Type B pancreatic cell (in vitro differentiated cells): Measurements from ENCODE around the gene KCNN3. TPM values are rescaled to one million over a fixed set of nuclear protein-coding genes. Genes with fewer than 3 reads are reported as not detected.

Experiments used
- DNase-seq: peaks from one replicate; pipeline ENCODE4 v3.0.0; 2021; ENCODE audit warnings: mixed read lengths; ENCODE audit not compliant: unreplicated experiment; ENCODE audit errors: extremely low spot score
- H3K27ac Mint-ChIP-seq: 2 replicates; pipeline ENCODE4 v1.8.0; 2021; ENCODE audit warnings: mild to moderate bottlenecking, mixed read lengths
- H3K27me3 Mint-ChIP-seq: 2 replicates; pipeline ENCODE4 v1.8.0; 2021; ENCODE audit warnings: mixed read lengths
- H3K36me3 Mint-ChIP-seq: 2 replicates; pipeline ENCODE4 v1.8.0; 2021; ENCODE audit warnings: mixed read lengths
- H3K4me1 Mint-ChIP-seq: one replicate; pipeline ENCODE4 v1.8.0; 2021; ENCODE audit warnings: mixed read lengths; ENCODE audit not compliant: unreplicated experiment
- H3K4me3 Mint-ChIP-seq: 2 replicates; pipeline ENCODE4 v1.8.0; 2021; ENCODE audit warnings: mild to moderate bottlenecking, mixed read lengths
- H3K9me3 Mint-ChIP-seq: 2 replicates; pipeline ENCODE4 v1.8.0; 2021; ENCODE audit warnings: mixed read lengths
- total RNA-seq: library from RNA; stranded (reverse); gene quantifications from 2 replicates; pipeline ENCODE4 v1.2.1, GENCODE V29; 2021; ENCODE audit warnings: low replicate concordance
- TF ChIP-seq, protein P1 (sequence below): fragments of 200-600 bp; sonication (generic); conservative IDR thresholded peaks from 2 replicates; pipeline ENCODE4 v1.5.0; 2021; ENCODE audit warnings: antibody characterized with exemption, mild to moderate bottlenecking

KCNN3 gene
- total RNA-seq, 1 donor from 2014 or later: 3.8 TPM

DNA sequence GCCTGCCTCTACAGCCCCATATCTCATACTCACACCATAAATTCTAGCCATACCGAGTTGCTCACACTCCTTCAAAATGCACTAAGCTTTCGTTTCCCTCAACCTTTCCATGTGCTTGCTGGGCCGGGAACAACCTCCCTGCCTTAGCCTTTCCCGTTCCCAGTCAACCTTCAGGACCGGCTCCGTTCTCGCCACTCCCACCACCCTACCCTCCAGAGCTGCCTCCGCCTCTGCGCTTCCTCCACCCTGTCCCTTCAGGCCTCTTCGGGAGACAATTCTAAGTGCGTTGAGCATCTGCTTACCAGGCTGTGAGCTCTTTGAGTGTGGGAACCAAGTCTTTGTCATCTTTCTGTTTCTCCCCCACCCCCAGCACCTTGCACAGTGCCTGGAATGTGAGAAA, 31.6 kb downstream of the KCNN3 start:
- peaks cover 30% of the 10 kb centered on the region for H3K4me1 Mint-ChIP-seq
- H3K9me3 Mint-ChIP-seq: no peaks in the 10 kb centered on the region
- H3K27ac Mint-ChIP-seq: no peak overlapping the region
- no peak for DNase-seq
- H3K36me3 Mint-ChIP-seq: no peaks in the 10 kb centered on the region
- H3K27me3 Mint-ChIP-seq: peaks cover 6% of the 10 kb centered on the region
- TF ChIP-seq, protein P1, sequence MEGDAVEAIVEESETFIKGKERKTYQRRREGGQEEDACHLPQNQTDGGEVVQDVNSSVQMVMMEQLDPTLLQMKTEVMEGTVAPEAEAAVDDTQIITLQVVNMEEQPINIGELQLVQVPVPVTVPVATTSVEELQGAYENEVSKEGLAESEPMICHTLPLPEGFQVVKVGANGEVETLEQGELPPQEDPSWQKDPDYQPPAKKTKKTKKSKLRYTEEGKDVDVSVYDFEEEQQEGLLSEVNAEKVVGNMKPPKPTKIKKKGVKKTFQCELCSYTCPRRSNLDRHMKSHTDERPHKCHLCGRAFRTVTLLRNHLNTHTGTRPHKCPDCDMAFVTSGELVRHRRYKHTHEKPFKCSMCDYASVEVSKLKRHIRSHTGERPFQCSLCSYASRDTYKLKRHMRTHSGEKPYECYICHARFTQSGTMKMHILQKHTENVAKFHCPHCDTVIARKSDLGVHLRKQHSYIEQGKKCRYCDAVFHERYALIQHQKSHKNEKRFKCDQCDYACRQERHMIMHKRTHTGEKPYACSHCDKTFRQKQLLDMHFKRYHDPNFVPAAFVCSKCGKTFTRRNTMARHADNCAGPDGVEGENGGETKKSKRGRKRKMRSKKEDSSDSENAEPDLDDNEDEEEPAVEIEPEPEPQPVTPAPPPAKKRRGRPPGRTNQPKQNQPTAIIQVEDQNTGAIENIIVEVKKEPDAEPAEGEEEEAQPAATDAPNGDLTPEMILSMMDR: no peak
- H3K4me3 Mint-ChIP-seq: no peak overlapping the region

DNA sequence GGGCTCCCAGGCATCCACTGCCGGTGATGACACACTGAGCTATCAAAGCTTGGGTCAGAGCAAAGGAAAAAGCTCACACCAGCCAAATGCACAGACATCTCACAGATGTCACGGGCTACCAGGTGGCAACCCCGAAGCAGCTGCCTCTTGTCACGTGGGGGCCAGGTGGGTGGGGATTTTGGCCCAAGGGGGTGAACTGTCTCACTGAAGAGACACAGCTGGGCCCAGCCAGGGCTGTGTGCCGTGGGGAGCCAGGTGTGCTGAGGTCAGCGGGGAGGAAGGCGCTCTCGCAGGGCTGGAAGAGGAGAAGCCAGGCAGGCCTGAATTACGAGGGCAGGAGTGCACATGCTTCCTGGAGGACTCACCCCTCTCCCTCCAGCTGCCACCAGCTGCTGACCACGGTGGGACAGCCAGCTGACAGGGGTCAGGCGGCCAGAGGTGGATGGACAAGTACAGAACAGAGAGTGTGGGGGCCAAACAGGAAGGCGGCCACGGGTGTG, 32.4 kb downstream of the KCNN3 start:
- peaks cover 6% of the 10 kb centered on the region for H3K27me3 Mint-ChIP-seq
- H3K27ac Mint-ChIP-seq: no peak overlapping the region
- H3K36me3 Mint-ChIP-seq: no peaks in the 10 kb centered on the region
- H3K9me3 Mint-ChIP-seq: no peaks in the 10 kb centered on the region
- TF ChIP-seq, protein P1: no peak
- DNase-seq: no peak
- no peak overlapping the region for H3K4me3 Mint-ChIP-seq
- H3K4me1 Mint-ChIP-seq: peaks cover 37% of the 10 kb centered on the region

DNA sequence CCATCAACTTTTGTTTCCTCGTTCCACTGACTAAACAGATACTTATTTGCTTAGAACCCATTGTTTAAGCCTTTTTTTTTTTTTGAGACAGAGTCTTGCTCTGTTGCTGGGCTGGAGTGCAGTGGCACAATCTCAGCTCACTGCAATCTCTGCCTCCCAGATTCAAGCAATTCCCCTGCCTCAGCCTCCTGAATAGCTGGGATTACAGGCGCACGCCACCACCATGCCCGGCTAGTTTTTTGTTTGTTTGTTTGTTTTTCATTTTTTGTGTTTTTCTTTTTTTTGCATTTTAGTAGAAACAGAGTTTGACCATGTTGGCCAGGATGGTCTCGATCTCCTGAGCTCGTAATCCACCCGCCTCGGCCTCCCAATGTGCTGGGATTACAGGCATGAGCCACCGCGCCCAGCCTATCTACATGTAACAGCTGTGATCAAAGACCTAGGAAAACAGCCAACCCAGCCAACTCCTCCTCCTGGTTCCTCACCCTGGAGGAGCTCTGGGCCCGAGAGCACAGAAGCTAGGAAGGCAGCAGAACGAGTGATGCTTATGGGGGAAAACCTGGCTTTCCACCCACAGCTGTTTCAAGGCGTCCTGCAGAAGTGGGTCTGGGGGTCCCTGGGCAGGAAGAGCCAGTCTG, 32.9 kb downstream of the KCNN3 start:
- DNase-seq: no peak
- Mint-ChIP-seq H3K36me3 (no peaks in the 10 kb centered on the region), H3K27ac (no peak overlapping the region), H3K27me3 (peaks cover 6% of the 10 kb centered on the region), H3K4me1 (peaks cover 43% of the 10 kb centered on the region), H3K9me3 (no peaks in the 10 kb centered on the region), H3K4me3 (no peak overlapping the region)
- TF ChIP-seq, protein P1: no peak

DNA sequence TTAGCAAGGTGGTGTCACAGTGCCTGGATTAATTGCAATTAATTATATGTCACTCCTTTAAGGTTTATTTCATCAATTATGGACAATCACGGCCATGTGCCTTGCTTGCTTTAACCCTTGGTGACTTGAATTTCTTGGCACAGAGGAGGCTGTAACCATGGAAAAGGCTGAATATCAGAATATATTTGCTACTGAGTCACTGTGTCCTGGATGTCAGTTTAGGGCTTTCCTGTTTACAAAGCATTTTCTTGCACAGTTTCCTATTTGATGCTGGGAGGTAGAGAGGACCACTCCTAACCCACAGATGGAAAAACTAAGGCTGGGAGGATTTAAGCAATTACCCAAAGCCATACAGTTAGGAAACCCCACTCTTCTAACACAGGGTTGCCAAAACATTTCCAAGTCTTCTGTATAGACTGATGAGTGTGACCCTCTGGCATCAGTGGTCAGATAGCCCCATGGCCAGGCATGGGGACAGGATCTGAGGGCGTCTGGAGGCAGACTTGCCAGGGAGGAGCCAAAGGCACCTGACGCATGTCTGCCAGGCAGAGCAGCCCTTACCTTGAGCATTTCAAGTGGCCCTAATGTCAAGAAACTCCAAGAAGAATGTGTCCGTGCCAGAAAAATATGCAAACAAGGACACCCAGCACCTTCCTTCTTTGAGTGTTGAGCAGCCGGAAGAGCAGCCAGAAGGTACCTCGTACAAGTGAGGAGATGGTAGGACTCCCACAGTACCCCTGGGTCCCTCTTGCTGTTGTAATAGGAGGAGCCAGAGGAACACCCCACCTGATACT, 34.4 kb downstream of the KCNN3 start:
- no peak for DNase-seq
- no peaks in the 10 kb centered on the region for H3K9me3 Mint-ChIP-seq
- peaks cover 40% of the 10 kb centered on the region for H3K4me1 Mint-ChIP-seq
- peaks cover 6% of the 10 kb centered on the region for H3K27me3 Mint-ChIP-seq
- TF ChIP-seq, protein P1: no peak
- H3K27ac Mint-ChIP-seq: no peak overlapping the region
- no peaks in the 10 kb centered on the region for H3K36me3 Mint-ChIP-seq
- H3K4me3 Mint-ChIP-seq: no peak overlapping the region

DNA sequence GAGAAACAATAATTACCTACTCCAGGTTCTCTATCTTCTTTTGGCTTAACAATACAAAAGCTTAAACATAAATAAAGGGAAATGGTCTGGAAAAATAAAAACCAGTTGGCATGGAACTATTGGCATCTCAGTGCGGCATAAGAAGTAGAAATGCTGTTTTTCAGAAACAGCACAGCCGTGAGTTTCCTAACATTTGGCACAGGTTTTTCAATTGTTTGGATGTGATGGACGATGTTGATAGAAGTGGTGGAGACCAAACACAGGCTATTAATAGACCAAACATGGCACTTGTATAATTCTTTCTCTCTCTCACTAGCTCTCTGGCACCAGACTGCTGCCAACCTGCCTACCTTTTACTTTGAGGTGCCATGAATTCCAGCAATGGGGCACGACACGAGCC, 36.2 kb downstream of the KCNN3 start:
- DNase-seq: no peak
- TF ChIP-seq, protein P1: no peak
- no peaks in the 10 kb centered on the region for H3K36me3 Mint-ChIP-seq
- H3K27ac Mint-ChIP-seq: no peak overlapping the region
- peaks cover 23% of the 10 kb centered on the region for H3K4me1 Mint-ChIP-seq
- H3K9me3 Mint-ChIP-seq: no peaks in the 10 kb centered on the region
- H3K4me3 Mint-ChIP-seq: no peak overlapping the region
- peaks cover 6% of the 10 kb centered on the region for H3K27me3 Mint-ChIP-seq
